ENCODE measurements around the gene POU5F1.

GRCh38 chr6:31169123-31169857 is 1.2 kb downstream of the POU5F1 start:
- TF ChIP-seq CTCF (IDR thresholded peaks at IDR 0.05; ENCODE audit: low read depth, low read length) (no peak), POLR2A (IDR thresholded peaks at IDR 0.05; ENCODE audit: extremely low read depth, insufficient read length) (no peak), MYC (IDR thresholded peaks at IDR 0.05; ENCODE audit: low read depth, low read length) (no peak), MAX (IDR thresholded peaks at IDR 0.05; ENCODE audit: low read depth, low read length) (no peak)

Measured in NB4 (cell line).